Activated CD4-positive, alpha-beta memory T cell treated with anti-CD3 and anti-CD28 coated beads for 36 hours (primary cell): Measurements from ENCODE around the gene PLEKHH1. TPM values are rescaled to one million over a fixed set of nuclear protein-coding genes. Genes with fewer than 3 reads are reported as not detected.
"Not testable (repeated sequence)": the region's sequence is repeated elsewhere in the genome, so short reads cannot be mapped to it uniquely, and the experiment has no call there.

ENCODE experiments used
- CTCF ChIA-PET: fragments of 350-600 bp; sonication (Branson Sonifier 250); formaldehyde crosslinking; loops from one replicate; lab custom pipeline; 2021; ENCODE audit warnings: antibody characterized with exemption, inconsistent platforms; lab: Charles Lee
- POLR2A ChIA-PET: fragments of 350-600 bp; sonication (Branson Sonifier 250); formaldehyde crosslinking; loops from one replicate; lab custom pipeline; 2021; ENCODE audit warnings: antibody characterized with exemption; lab: Charles Lee
- DNase-seq: peaks from one replicate; pipeline ENCODE4 v3.0.0-alpha.2; 2020
- H3K27ac Mint-ChIP-seq: one replicate; pipeline ENCODE4 v1.8.0; 2021; ENCODE audit warnings: mixed read lengths
- H3K27me3 Mint-ChIP-seq: one replicate; pipeline ENCODE4 v1.8.0; 2021; ENCODE audit warnings: mixed read lengths
- H3K36me3 Mint-ChIP-seq: one replicate; pipeline ENCODE4 v1.8.0; 2021; ENCODE audit warnings: mixed read lengths
- H3K4me1 Mint-ChIP-seq: one replicate; pipeline ENCODE4 v1.8.0; 2021; ENCODE audit warnings: low read depth, mixed read lengths
- H3K4me3 Mint-ChIP-seq: one replicate; pipeline ENCODE4 v1.8.0; 2021; ENCODE audit warnings: mild to moderate bottlenecking, mixed read lengths
- H3K9me3 Mint-ChIP-seq: one replicate; pipeline ENCODE4 v1.8.0; 2021; ENCODE audit warnings: mixed read lengths
- intact Hi-C: fragments of 100-400 bp; cut with micrococcal nuclease; formaldehyde crosslinking; loops from one replicate; pipeline ENCODE4 v1.15.1; 2023
- total RNA-seq, 2 experiments: library from RNA; stranded (reverse); gene quantifications; one replicate each; pipeline ENCODE4 v1.2.3, GENCODE V29; 2021

Gene PLEKHH1
- total RNA-seq, 2 experiments from 2014 or later: 1.7 to 1.9 TPM

DNA sequence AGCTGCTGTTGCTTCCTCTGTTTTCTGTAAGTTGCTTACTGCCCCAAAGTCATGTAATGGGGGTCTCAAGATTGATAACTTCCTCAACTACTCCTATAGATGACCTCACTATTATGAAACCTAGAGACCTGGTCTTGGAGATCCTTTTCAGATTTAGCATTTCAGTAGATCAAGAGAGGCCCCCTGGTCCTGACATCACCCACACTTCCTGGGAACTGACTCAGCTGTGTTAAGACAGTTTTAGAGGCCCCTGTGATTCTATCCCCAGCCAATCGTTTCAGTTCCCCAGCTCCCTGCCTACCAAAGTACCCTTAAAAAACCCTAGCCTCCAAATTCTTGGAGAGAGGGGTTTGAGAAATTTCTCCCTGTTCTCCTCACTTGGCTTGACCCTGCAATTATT lies 77.4 kb downstream of the PLEKHH1 start:
- Mint-ChIP-seq H3K4me1 (peaks cover 6% of the 10 kb centered on the region), H3K36me3 (no peaks in the 10 kb centered on the region), H3K9me3 (no peaks in the 10 kb centered on the region), H3K27ac (no peak overlapping the region), H3K27me3 (peaks cover 2% of the 10 kb centered on the region), H3K4me3 (no peak overlapping the region)
- peak; percentile 35 for DNase-seq
- ChIA-PET CTCF (interaction anchor here (1.0 to 5.8 kb wide), 3 partner anchors 9 to 27 kb away, joined by 3 to 16 read pairs (median 8); partner anchors contain the start of gene PIGH), POLR2A (no interaction called here)
- intact Hi-C loops: no loop called here

DNA sequence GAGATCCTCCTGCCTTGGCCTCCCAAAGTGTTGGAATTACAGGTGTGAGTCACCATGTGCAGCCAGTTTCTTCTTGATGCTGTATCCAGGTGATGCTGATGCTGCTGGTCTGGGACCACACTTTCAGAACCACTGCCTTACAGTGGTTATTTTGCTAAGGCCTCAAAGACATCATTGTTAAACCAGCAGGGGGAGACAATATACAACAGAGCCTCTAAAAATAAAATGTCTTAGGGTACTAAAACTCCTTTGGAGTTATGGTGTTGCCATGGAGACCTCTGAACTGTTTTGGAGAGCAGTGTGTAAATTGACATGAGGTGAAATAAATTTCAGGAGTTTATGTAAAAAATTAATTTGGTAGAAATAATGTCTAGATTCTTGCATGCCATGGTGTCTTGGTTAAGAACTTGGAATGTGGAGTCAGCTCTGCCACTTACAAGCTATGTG lies 85.5 kb downstream of the PLEKHH1 start:
- CTCF ChIA-PET: interaction anchor here (0.6 to 4.7 kb wide), 29 partner anchors 8 to 258 kb away, joined by 3 to 149 read pairs (median 4); partner anchors contain the start of genes ATP6V1D, EIF2S1, PIGH and PLEKHH1
- Mint-ChIP-seq H3K9me3 (no peaks in the 10 kb centered on the region), H3K27ac (no peak overlapping the region), H3K4me3 (peak overlapping the region; percentile 84), H3K27me3 (peaks cover 13% of the 10 kb centered on the region), H3K4me1 (peaks cover 26% of the 10 kb centered on the region), H3K36me3 (no peaks in the 10 kb centered on the region)
- POLR2A ChIA-PET: interaction anchor here (0.8 kb wide), 1 partner anchor 77 kb away, joined by 4 read pairs; the partner anchor contains the start of gene RDH11
- peak; percentile 22 for DNase-seq
- intact Hi-C loops: loop anchor here (1.0 to 2.0 kb wide), 5 partner anchors 18 to 202 kb away; partner anchors contain the start of genes PIGH and RDH11

DNA sequence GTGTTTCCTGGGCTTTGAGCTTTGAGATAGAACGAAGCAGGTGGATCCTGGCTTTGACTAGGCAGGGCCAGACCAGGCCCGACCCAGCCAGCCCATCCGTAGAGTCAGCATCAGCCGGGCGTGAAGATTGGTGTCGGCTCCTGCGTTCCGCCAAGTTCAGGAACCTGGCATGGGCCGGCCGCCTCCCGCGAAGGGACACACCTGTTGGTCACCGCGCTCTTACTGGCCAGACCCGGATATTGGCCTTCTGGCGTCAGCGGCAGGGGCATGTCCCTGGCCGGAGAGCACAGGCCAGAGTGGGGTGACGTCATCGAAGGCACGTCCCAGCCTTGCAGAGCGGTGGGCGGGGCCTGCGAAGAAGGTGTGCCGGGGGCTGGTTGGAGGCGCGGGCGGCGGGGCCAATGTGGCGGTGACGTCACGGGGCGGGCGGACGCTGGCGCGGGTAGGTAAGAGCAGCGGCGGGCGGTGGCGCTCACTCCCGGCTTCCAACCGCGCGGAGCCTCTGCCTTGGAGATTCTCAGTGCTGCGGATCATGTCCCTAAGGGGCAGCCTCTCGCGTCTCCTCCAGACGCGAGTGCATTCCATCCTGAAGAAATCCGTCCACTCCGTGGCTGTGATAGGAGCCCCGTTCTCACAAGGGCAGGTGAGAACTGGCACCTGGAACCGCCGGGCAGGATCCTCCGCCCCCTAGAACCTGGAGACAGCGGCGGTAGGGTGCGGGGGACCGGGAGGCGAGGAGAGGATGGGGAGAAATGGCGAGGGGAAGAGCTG lies 86.5 kb downstream of the PLEKHH1 start, which contains the start of gene ARG2:
Gene ARG2, plus strand, starts transcription at position 475 of the 771 bp plus-strand sequence. Its CDS starts 58 bp downstream, at position 533.
- Mint-ChIP-seq H3K4me1 (peaks cover 26% of the 10 kb centered on the region), H3K27me3 (peaks cover 15% of the 10 kb centered on the region), H3K36me3 (peaks cover 2% of the 10 kb centered on the region), H3K4me3 (peak within 1 kb of the TSS; percentile 84), H3K27ac (no peak within 1 kb of the TSS), H3K9me3 (no peaks in the 10 kb centered on the region)
- ChIA-PET CTCF (interaction anchor here (0.6 to 4.7 kb wide), 29 partner anchors 8 to 259 kb away, joined by 3 to 149 read pairs (median 4); partner anchors contain the start of genes ATP6V1D, EIF2S1, PIGH and PLEKHH1), POLR2A (interaction anchor here (0.7 to 1.7 kb wide), 5 partner anchors 19 to 76 kb away, joined by 3 to 6 read pairs (median 4); partner anchors contain the start of genes PIGH and RDH11)
- intact Hi-C loops: loop anchor here (1.0 to 2.0 kb wide), 4 partner anchors 19 to 201 kb away; partner anchors contain the start of genes PIGH and RDH11
- DNase-seq: peak; percentile 98

DNA sequence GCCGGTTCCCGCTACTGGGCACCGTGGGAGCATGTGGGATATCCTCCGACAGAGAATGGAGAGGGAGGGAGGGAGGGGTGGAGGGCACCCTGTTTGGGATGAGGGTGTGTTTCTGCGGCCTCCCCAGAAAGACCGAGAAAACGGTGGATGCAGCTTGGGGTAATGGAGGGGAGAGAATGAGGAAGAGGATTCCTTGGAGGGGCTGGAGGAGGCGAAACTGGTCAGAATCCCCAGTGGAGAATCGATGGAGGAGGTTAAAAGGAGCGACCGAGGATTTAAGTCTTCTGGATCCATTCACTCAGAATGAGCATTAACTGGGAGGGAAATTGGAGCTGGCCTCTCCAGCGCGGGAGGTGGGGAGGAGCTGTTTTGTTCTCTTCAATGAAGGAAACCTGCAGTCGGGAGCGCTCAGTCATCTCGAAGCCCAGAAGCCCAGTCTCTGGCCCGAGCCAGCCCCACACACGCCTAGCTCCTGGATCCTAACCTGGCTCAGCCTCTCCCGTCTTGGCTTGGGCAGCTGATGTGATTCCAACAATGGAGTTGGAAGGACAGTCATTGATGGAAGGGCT lies 87.2 kb downstream of the PLEKHH1 start:
- CTCF ChIA-PET: interaction anchor here (1.1 to 4.7 kb wide), 3 partner anchors 47 to 85 kb away, joined by 4 to 149 read pairs (median 92); no protein-coding TSS in a partner anchor
- intact Hi-C loops: no loop called here
- POLR2A ChIA-PET: interaction anchor here (0.7 to 1.7 kb wide), 4 partner anchors 20 to 75 kb away, joined by 3 to 6 read pairs (median 4); partner anchors contain the start of genes PIGH and RDH11

DNA sequence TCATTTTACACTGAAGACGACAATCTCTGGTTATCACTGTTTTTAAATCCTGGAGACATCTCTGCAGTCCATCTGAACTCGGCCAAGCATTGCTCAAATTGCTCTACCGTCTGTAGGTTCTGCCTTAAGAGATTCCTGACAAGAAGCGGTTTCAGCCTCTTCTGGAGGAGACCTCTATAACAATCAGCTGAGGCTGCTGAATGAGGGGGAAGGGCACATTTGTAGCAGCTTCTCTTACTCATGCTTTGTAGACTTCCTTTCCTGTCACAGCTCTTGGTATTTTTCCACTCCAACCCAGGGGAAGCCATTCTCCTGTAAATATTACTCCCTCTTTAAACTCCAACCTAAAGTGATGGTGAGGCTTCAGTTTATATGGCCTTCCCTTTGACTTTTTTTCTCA lies 89.6 kb downstream of the PLEKHH1 start:
- H3K36me3 Mint-ChIP-seq: peaks cover 2% of the 10 kb centered on the region
- peaks cover 26% of the 10 kb centered on the region for H3K4me1 Mint-ChIP-seq
- POLR2A ChIA-PET: no interaction called here
- CTCF ChIA-PET: interaction anchor here (1.2 kb wide), 1 partner anchor 82 kb away, joined by 6 read pairs; no protein-coding TSS in a partner anchor
- intact Hi-C loops: loop anchor here (2.0 kb wide), 1 partner anchor 20 kb away; no protein-coding TSS in a partner anchor
- peaks cover 15% of the 10 kb centered on the region for H3K27me3 Mint-ChIP-seq
- DNase-seq: peak; percentile 24
- no peak overlapping the region for H3K27ac Mint-ChIP-seq
- H3K9me3 Mint-ChIP-seq: no peaks in the 10 kb centered on the region
- no peak overlapping the region for H3K4me3 Mint-ChIP-seq

More for the DNA sequence above, 87.2 kb downstream of the PLEKHH1 start:
- Mint-ChIP-seq H3K36me3 (peaks cover 2% of the 10 kb centered on the region), H3K4me1 (peaks cover 26% of the 10 kb centered on the region), H3K4me3 (peak overlapping the region; percentile 84), H3K9me3 (no peaks in the 10 kb centered on the region), H3K27me3 (peaks cover 15% of the 10 kb centered on the region), H3K27ac (no peak overlapping the region)
- DNase-seq: peak; percentile 16

DNA sequence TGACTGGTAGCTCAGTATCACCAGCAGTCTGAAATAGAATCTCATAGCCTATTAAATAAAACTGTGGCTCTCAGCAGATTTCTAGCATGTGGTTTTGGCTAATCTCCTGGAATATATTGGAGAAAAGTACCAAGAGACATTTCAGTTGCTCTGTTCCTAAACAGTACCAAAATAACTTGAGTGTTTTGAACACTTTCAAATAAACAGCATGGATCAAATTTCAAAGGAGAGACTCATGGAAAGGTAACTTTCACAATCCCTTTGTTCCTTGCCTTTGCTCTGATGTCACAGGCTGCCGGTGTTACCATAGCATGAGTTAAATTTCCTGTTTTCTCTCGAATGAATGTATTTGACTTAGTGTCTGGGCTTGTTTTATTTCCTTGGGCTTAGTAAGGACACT lies 90.0 kb downstream of the PLEKHH1 start:
- H3K27ac Mint-ChIP-seq: no peak overlapping the region
- CTCF ChIA-PET: interaction anchor here (1.2 kb wide), 1 partner anchor 81 kb away, joined by 6 read pairs; no protein-coding TSS in a partner anchor
- H3K36me3 Mint-ChIP-seq: peaks cover 2% of the 10 kb centered on the region

DNA sequence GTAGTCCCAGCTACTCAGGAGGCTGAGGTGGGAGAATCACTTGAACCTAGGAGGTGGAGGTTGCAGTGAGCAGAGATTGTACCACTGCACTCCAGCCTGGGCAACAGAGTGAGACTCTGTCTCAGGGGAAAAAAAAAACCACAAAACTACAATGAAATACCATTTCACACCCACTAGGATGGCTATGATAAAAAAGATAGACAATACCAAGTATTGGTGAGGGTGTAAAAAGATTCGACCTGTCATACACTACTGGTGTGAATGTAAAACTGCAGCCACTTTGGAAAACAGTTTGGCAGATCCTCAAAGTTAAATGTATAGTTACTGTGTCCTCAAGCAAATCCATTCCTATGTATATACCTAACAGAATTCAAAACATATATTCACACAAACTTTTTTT lies 93.0 kb downstream of the PLEKHH1 start:
- H3K4me1 Mint-ChIP-seq, intact Hi-C loops, POLR2A ChIA-PET, H3K27me3 Mint-ChIP-seq, H3K4me3 Mint-ChIP-seq, H3K9me3 Mint-ChIP-seq, DNase-seq, CTCF ChIA-PET, H3K36me3 Mint-ChIP-seq, H3K27ac Mint-ChIP-seq: not testable (repeated sequence)

More for the DNA sequence above, 90.0 kb downstream of the PLEKHH1 start:
- intact Hi-C loops: loop anchor here (2.0 kb wide), 1 partner anchor 20 kb away; no protein-coding TSS in a partner anchor
- Mint-ChIP-seq H3K27me3 (peaks cover 15% of the 10 kb centered on the region), H3K4me3 (no peak overlapping the region), H3K4me1 (peaks cover 26% of the 10 kb centered on the region), H3K9me3 (no peaks in the 10 kb centered on the region)
- POLR2A ChIA-PET: no interaction called here
- DNase-seq: no peak

DNA sequence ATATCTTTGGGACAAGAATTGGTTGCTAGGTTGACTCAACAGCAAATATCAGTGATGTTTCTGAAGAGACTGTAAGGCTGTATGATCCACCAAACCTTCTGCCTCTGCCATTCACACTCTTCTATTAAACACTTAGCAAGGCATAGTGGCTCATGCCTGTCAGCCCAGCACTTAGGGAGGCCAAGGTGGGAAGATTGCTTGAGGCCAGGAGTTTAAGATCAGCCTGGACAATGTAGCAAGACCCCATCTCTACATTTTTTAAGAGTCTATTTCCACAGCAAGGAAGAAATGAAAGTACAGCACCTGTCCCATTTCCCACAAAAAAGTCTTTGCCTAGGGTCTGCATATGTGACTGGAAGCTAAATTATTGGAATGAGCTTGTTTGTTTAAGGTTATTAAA lies 94.4 kb downstream of the PLEKHH1 start:
- Mint-ChIP-seq H3K36me3 (peaks cover 2% of the 10 kb centered on the region), H3K9me3 (no peaks in the 10 kb centered on the region), H3K27ac (no peak overlapping the region), H3K4me3 (no peak overlapping the region), H3K27me3 (peaks cover 4% of the 10 kb centered on the region), H3K4me1 (peaks cover 8% of the 10 kb centered on the region)
- intact Hi-C loops: no loop called here
- no peak for DNase-seq
- POLR2A ChIA-PET: no interaction called here
- CTCF ChIA-PET: interaction anchor here (0.8 to 1.2 kb wide), 3 partner anchors 8 to 77 kb away, joined by 3 to 7 read pairs (median 3); partner anchors contain the start of genes ARG2 and PIGH

DNA sequence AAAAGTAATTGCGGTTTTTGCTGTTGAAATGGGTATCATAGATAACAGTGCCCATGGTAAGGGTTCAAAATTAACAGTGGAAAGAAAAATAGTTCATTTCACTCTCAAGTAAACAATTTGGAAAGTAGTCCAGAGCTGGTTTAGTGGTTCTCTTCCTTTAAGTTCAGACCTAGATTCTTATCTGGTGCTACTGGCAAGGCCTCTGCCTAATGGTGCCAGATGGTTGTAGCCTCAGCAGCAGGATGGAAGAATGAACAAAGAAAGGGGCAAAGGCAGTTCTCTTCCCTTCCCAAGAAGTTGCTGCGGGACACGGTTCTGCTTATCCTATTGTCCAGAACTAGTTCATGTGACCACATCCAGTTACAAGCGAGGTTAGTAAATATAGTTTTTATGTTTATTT lies 97.1 kb downstream of the PLEKHH1 start:
- H3K27me3 Mint-ChIP-seq: no peaks in the 10 kb centered on the region
- POLR2A ChIA-PET: no interaction called here

DNA sequence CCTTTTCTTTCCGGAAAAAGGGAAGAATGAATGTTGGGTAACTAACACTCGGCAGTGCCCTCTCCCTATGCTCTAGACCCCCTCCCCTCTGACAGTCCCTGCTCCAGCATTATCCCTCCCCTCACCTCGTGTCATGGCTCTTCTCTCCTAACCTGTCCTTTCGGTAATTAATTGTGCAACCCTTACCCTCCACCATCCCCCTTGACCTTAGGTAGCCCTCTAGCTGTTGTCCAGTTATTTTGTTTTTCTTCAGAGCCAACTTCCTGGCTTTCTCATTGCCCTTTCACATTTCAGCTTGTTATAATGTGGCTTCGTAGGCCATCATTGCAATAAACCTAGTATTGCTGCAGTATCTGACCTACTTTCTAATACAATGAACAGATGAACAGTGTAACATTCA lies 97.8 kb downstream of the PLEKHH1 start:
- no peak overlapping the region for H3K4me3 Mint-ChIP-seq
- H3K4me1 Mint-ChIP-seq: no peaks in the 10 kb centered on the region
- POLR2A ChIA-PET: interaction anchor here (0.8 to 1.3 kb wide), 2 partner anchors 44 to 200 kb away, joined by 3 read pairs; no protein-coding TSS in a partner anchor
- intact Hi-C loops: no loop called here
- no peak overlapping the region for H3K27ac Mint-ChIP-seq
- H3K27me3 Mint-ChIP-seq: no peaks in the 10 kb centered on the region
- no peak for DNase-seq
- no peaks in the 10 kb centered on the region for H3K9me3 Mint-ChIP-seq
- CTCF ChIA-PET: interaction anchor here (0.9 to 1.4 kb wide), 3 partner anchors 12 to 74 kb away, joined by 3 to 5 read pairs (median 4); partner anchors contain the start of gene PIGH
- no peaks in the 10 kb centered on the region for H3K36me3 Mint-ChIP-seq

More for the DNA sequence above, 97.1 kb downstream of the PLEKHH1 start:
- Mint-ChIP-seq H3K36me3 (no peaks in the 10 kb centered on the region), H3K9me3 (no peaks in the 10 kb centered on the region), H3K4me3 (no peak overlapping the region), H3K27ac (no peak overlapping the region), H3K4me1 (no peaks in the 10 kb centered on the region)
- no peak for DNase-seq
- intact Hi-C loops: no loop called here
- CTCF ChIA-PET: no interaction called here

DNA sequence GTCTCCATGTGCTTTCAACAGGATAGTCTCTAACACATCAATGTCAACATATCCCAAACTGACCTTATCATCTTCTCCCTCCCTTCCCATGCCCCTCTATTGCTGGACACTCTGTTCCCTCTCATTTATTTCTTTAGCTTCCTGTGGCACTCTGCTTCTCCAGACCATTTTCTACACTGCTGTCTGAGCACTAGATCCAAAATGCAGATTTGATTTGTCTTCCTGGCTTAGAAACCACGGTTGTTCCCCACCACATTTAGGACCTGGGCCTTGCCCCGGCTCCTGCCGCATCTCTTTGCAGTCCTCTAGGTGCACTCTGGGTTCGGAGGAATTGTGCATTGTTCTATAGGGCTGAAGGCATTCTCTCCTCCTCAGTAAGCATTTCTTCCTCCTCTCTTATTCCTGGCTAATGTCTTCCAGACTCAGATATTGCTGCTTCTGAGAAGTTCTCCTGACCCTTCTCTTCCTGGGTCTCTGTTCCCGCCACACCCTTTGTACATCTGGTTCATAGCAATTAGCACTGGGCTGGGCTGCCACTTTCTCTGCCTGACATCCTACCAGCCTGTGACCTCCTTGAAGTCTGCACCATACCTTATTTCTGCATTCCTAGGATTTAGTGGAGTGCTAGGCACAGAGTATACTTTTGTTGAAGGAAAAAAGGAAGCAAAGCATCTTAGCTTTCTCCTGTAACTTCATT lies 100.5 kb downstream of the PLEKHH1 start:
- H3K27ac Mint-ChIP-seq: no peak overlapping the region
- no peaks in the 10 kb centered on the region for H3K36me3 Mint-ChIP-seq
- H3K9me3 Mint-ChIP-seq: no peaks in the 10 kb centered on the region
- no peaks in the 10 kb centered on the region for H3K4me1 Mint-ChIP-seq
- no peak overlapping the region for H3K4me3 Mint-ChIP-seq
- ChIA-PET POLR2A (interaction anchor here (0.5 kb wide), 1 partner anchor 38 kb away, joined by 3 read pairs; no protein-coding TSS in a partner anchor), CTCF (interaction anchor here (0.8 kb wide), 1 partner anchor 206 kb away, joined by 3 read pairs; no protein-coding TSS in a partner anchor)
- H3K27me3 Mint-ChIP-seq: no peaks in the 10 kb centered on the region
- intact Hi-C loops: no loop called here
- no peak for DNase-seq
